ENCODE measurements around the gene GAPDHS. TPM values are rescaled to one million over a fixed set of nuclear protein-coding genes. Genes with fewer than 3 reads are reported as not detected.

The GAPDHS gene
- total RNA-seq, 1 donor from 2014 or later, result not detected

DNA sequence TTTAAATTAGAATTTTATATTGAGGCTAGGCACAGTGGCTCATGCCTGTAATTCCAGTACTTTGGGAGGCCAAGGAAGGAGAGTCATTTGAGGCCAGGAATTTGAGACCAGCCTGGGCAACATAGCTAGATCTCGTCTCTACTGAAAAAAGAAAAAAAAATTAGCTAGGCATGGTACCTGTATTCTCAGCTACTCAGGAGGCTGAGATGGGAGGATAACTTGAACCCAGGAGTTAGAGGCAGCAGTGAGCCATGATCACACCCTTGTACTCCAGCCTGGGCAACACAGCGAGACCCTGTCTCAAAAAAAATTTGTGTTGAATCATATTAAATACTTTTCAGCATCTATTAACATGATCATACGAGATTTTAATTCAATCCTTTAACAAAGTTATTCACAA is 57.6 kb downstream of the GAPDHS start:
- DNase-seq (ENCODE audit: low read depth in 2 of 2), result no peak

DNA sequence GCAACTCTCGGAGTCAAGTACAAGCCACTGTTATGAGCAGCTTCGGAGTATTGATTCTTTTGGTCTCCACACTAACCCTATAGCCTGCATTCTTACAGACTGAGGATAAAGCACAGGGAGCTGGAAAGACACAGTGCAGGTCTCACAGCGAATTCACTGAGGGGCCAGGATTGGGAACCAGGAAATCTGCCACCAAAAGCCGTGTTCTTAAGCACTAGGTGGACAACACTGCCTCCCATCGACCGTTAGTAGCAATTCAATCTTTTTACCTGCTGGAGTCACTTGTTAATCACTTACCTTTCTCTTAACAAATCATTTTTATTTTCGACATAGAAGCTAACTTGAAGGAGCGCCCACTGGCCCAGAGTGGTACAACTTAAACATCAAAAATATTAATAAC is 59.0 kb downstream of the GAPDHS start:
- DNase-seq (ENCODE audit: low read depth in 2 of 2), result peak; percentile 47 to 76

Other genes with a start within 250 kb of the GAPDHS start
- gene MAG, start 241.3 kb upstream of the GAPDHS start, total RNA-seq, result not detected in 2 replicates
- gene CD22, start 204.3 kb upstream of the GAPDHS start, total RNA-seq, result 0.22 TPM in 1 of 2 replicates, not detected in the other
- not detected in 2 replicates for gene FFAR1, start 185.6 kb upstream of the GAPDHS start, total RNA-seq
- gene FFAR3, start 175.0 kb upstream of the GAPDHS start, total RNA-seq, result under 0.01 TPM in 1 of 2 replicates, not detected in the other
- gene GPR42, start 162.4 kb upstream of the GAPDHS start, total RNA-seq, result not detected in 2 replicates
- not detected in 2 replicates for gene FFAR2, start 85.2 kb upstream of the GAPDHS start, total RNA-seq
- not detected in 2 replicates for gene KRTDAP, start 43.0 kb upstream of the GAPDHS start, total RNA-seq
- not detected in 2 replicates for gene DMKN, start 19.8 kb upstream of the GAPDHS start, total RNA-seq
- gene SBSN, start 5.1 kb upstream of the GAPDHS start, total RNA-seq, result not detected in 2 replicates
- 51.4 and 75.2 TPM in 2 replicates for gene TMEM147, start 12.2 kb downstream of the GAPDHS start, total RNA-seq
- not detected in 2 replicates for gene ATP4A, start 30.2 kb downstream of the GAPDHS start, total RNA-seq
- gene PMIS2, start 52.7 kb downstream of the GAPDHS start, total RNA-seq, result not detected in 2 replicates
- gene HAUS5, start 79.3 kb downstream of the GAPDHS start, total RNA-seq, result 3.4 and 3.9 TPM in 2 replicates
- 22.2 and 25.6 TPM in 2 replicates for gene RBM42, start 95.6 kb downstream of the GAPDHS start, total RNA-seq
- 0.20 and 0.44 TPM in 2 replicates for gene ETV2, start 108.3 kb downstream of the GAPDHS start, total RNA-seq
- 287 and 398 TPM in 2 replicates for gene COX6B1, start 114.9 kb downstream of the GAPDHS start, total RNA-seq
- gene UPK1A, start 133.1 kb downstream of the GAPDHS start, total RNA-seq, result not detected in 2 replicates
- gene ZBTB32, start 171.1 kb downstream of the GAPDHS start, total RNA-seq, result not detected in 2 replicates
- 3.1 and 4.0 TPM in 2 replicates for gene KMT2B, start 184.5 kb downstream of the GAPDHS start, total RNA-seq
- gene IGFLR1, start 209.0 kb downstream of the GAPDHS start, total RNA-seq, result 0.20 and 1.1 TPM in 2 replicates
- 1.1 and 4.0 TPM in 2 replicates for gene U2AF1L4, start 212.0 kb downstream of the GAPDHS start, total RNA-seq
- gene PSENEN, start 212.2 kb downstream of the GAPDHS start, total RNA-seq, result 16.5 and 16.6 TPM in 2 replicates
- 2.4 and 5.0 TPM in 2 replicates for gene LIN37, start 215.1 kb downstream of the GAPDHS start, total RNA-seq
- 0.20 and 0.22 TPM in 2 replicates for gene HSPB6, start 223.6 kb downstream of the GAPDHS start, total RNA-seq
- 1.3 and 1.4 TPM in 2 replicates for gene PROSER3, start 224.7 kb downstream of the GAPDHS start, total RNA-seq
- gene ARHGAP33, start 242.1 kb downstream of the GAPDHS start, total RNA-seq, result 0.44 and 1.2 TPM in 2 replicates